Hair follicular keratinocyte (primary cell): Measurements from ENCODE around the gene TRIM37. TPM values are rescaled to one million over a fixed set of nuclear protein-coding genes. Genes with fewer than 3 reads are reported as not detected.

Experiments used
- total RNA-seq: library from RNA; depleted of rRNA; stranded (reverse); fragments of >200 nt; gene quantifications from 2 replicates; pipeline ENCODE4 v1.2.3, GENCODE V29; 2015

Gene TRIM37, protein sequence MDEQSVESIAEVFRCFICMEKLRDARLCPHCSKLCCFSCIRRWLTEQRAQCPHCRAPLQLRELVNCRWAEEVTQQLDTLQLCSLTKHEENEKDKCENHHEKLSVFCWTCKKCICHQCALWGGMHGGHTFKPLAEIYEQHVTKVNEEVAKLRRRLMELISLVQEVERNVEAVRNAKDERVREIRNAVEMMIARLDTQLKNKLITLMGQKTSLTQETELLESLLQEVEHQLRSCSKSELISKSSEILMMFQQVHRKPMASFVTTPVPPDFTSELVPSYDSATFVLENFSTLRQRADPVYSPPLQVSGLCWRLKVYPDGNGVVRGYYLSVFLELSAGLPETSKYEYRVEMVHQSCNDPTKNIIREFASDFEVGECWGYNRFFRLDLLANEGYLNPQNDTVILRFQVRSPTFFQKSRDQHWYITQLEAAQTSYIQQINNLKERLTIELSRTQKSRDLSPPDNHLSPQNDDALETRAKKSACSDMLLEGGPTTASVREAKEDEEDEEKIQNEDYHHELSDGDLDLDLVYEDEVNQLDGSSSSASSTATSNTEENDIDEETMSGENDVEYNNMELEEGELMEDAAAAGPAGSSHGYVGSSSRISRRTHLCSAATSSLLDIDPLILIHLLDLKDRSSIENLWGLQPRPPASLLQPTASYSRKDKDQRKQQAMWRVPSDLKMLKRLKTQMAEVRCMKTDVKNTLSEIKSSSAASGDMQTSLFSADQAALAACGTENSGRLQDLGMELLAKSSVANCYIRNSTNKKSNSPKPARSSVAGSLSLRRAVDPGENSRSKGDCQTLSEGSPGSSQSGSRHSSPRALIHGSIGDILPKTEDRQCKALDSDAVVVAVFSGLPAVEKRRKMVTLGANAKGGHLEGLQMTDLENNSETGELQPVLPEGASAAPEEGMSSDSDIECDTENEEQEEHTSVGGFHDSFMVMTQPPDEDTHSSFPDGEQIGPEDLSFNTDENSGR
- 23.1 and 25.4 TPM in 2 replicates for total RNA-seq

DNA sequence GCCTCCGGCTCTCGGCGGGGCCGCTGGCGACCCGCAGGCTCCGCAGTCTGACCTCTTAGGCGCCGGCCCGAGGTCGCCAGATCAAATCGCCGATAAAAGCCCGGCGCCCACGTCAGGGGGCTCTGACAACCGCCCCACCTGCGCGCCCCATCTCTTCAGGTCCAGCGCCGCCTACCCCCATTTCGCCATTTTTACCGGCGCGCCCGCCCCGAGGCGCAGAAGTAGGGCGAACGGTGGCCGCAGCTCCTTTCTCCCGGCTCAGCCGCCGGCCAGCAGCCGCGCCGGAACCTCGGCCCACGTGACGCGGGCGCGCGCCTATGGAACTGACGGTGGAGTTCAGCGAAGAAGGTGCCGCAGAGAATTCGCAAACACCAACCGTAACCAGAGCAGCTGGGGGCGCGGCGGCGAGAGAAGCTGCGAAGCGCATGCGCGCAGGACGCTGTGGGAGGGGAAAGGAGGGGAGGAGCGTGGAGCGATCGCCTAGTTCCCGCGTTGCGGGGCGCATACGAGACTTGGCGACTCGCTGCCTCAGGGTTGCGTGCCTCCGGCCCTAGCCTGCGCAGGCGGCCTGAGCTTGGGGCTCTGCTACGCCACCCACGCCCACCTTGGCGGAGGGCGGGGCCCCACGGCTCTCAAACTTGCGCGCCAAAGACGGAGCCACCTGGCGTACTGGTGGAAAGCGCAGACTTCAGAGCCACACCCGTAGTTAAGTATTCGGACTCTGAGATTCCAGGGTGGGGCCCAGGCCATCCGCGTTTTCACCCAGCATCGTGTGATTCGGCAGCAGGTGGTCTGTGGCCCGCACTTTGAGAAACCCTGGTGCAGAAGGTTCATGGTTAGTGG, at the start of gene TRIM37:
TRIM37 (minus strand) TSS at position 418 of the 843 bp plus-strand sequence. CDS start 419 bp downstream, outside the sequence.

DNA sequence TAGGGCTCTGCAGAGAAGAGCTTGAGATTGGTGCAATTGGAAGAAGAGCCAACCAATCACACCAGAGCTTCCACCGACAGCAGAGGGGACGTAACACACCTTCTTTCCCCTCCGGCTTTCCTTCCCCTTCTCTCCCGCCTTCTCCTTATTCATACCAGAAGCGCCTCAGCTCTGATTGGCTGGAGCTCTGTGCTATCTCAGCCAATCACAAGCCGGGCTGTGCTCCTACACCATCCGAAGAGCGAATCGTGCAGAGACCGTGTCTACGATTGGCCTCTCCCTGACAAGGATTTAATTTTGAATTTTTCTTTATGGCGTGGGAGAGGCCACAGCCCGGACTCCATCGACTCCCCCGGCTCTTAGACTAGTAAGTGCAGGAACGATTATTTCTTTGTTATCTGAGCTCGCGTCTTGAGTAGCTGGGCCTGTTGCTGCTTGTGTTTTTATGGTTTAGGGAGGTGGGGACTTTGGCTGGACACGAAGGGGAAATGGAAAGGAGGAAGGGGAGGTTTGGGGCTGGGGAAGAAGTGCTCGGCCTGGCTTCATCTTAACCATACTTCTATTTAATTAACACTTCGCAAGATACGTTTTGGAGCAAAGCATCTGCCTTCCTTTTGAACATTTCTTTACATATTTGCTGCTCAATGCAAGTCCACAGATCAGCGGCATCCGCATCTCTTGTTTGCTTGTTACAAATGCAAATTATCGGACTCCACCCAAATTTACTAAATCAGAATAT, 48.9 kb upstream of the TRIM37 start, which contains the start of gene PRR11:
PRR11 (plus strand) TSS at position 308 of the 739 bp plus-strand sequence. CDS start 14,007 bp downstream, outside the sequence.

DNA sequence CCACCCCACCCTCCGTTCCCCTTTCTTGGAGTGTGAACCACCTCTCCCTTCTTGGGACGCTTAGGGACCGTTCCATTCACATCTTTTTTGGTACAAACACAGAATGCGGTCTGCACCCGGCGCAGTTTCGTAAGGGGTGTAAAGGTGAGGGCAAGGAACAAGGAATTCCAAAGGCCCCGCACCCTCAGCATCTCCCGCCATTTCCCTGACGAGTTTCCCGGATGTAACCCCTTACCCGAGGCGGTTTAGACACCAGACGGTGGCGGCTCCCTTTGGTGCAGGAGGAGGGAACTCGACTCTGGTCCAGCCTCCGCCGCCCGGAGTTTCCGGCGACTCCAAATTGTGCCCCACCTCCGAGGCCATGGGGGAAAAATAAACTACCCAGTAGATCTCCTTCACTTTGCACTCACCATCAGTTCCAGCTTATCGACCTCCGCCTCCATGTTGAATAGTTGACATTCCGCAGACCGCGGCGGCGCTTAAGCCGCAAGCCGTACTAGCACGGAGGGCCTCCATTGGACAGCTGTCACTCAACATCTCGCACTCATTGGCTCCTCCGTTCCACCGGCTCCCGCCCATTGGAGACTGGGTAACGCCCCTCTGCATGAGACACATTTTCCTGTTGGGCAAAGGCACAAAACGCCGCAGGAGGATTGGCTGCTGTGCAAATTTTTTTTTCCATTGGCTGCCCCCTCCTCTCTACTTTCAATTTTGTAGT, 48.2 kb upstream of the TRIM37 start, which contains the start of gene SKA2:
SKA2 (minus strand) TSS at position 466 of the 718 bp plus-strand sequence; CDS start at position 443, 23 bp downstream.

Other genes with a start within 250 kb of the TRIM37 start
- 48.3 and 115 TPM in 2 replicates for gene SKA2, start 48.3 kb upstream of the TRIM37 start, total RNA-seq
- 31.0 and 54.0 TPM in 2 replicates for gene PRR11, start 48.9 kb upstream of the TRIM37 start, total RNA-seq
- gene SMG8, start 103.2 kb upstream of the TRIM37 start, total RNA-seq, result 13.5 and 15.3 TPM in 2 replicates
- 0.19 and 1.5 TPM in 2 replicates for gene GDPD1, start 113.6 kb upstream of the TRIM37 start, total RNA-seq
- gene YPEL2, start 224.8 kb upstream of the TRIM37 start, total RNA-seq, result 1.0 and 1.6 TPM in 2 replicates